Heart right ventricle (tissue), 16 donors: ENCODE results near the gene YIPF1. TPM values are rescaled to one million over a fixed set of nuclear protein-coding genes. Genes with fewer than 3 reads are reported as not detected.

Experiments
- ATAC-seq, 8 donors: fragments of 200-7000 bp; cut with Tn5 transposase; one replicate each; pipeline ENCODE4 v1.9.1; 2020; ENCODE audit warnings: mild to moderate bottlenecking in 8 of 8, moderate library complexity in 8 of 8, moderate number of reproducible peaks in 1 of 8
- DNase-seq, 2 donors: peaks; one replicate each; pipeline ENCODE4 v3.0.0-alpha.2; 2020
- H3K27ac ChIP-seq, 10 donors: fragments of 200-600 bp; sonication (generic) in 2 of 10; one replicate each; pipeline versions ENCODE4 v1.5.0 to v1.8.0; 2020 to 2022; ENCODE audit warnings: mild to moderate bottlenecking in 3 of 10
- H3K27me3 ChIP-seq, 7 donors: fragments of 200-600 bp; one replicate each; pipeline ENCODE4 v1.8.0; 2021 to 2022; ENCODE audit warnings: mild to moderate bottlenecking in 2 of 7
- H3K36me3 ChIP-seq, 9 donors: fragments of 200-600 bp; sonication (generic) in 1 of 9; one replicate each; pipeline versions ENCODE4 v1.5.0 to v1.8.0; 2020 to 2022; ENCODE audit warnings: mild to moderate bottlenecking in 2 of 9
- H3K4me1 ChIP-seq, 9 donors: fragments of 200-600 bp; sonication (generic) in 1 of 9; one replicate each; pipeline versions ENCODE4 v1.5.0 to v1.8.0; 2020 to 2022; ENCODE audit warnings: mild to moderate bottlenecking in 4 of 9
- H3K4me3 ChIP-seq, 10 donors: fragments of 200-600 bp; sonication (generic) in 2 of 10; one replicate each; pipeline versions ENCODE4 v1.5.0 to v1.8.0; 2020 to 2022; ENCODE audit warnings: mild to moderate bottlenecking in 7 of 10, moderate library complexity in 2 of 10
- H3K9me3 ChIP-seq, 11 donors: fragments of 200-600 bp in 10 of 11; sonication (generic) in 2 of 11; one replicate each; pipeline versions ENCODE4 v1.5.0 to v1.8.0; 2013 to 2022; ENCODE audit warnings: mild to moderate bottlenecking in 2 of 11, control low read depth in 1 of 11, moderate library complexity in 1 of 11
- WGBS, 2 donors: extraction: QIAGEN DNeasy Blood & Tissue Kit; methylation state at CpG; one replicate each; pipeline ENCODE4 v1.1.7; 2013; ENCODE audit warnings: inconsistent platforms in 1 of 2; 5-methylcytosine and 5-hydroxymethylcytosine counted together
- intact Hi-C, 10 donors: fragments of 100-400 bp; cut with DNase I; formaldehyde crosslinking; loops; one replicate each; pipeline versions ENCODE4 v1.11.1 to v1.14.2; 2022
- polyA plus RNA-seq, 2 donors: library from polyadenylated mRNA; stranded (reverse); fragments of 200-250 nt; gene quantifications; one replicate each; pipeline ENCODE4 v1.2.3, GENCODE V29; 2013
- total RNA-seq, 10 donors: library from RNA; stranded (reverse); fragmentation: NEBNext Ultra II Directional in 3 of 10; extraction: Animal tissue kit (Norgen Biotek cat#: 25700) in 3 of 10; gene quantifications; one replicate each; pipeline versions ENCODE4 v1.2.1 to v1.2.4, GENCODE V29; 2021 to 2023
- TF ChIP-seq, protein P1 (sequence below), 9 donors: fragments of 200-600 bp; sonication (generic) in 2 of 9; IDR thresholded peaks; one replicate each; pipeline versions ENCODE4 v1.5.0 to v1.8.0; 2021 to 2022; ENCODE audit warnings: antibody characterized with exemption in 9 of 9, mild to moderate bottlenecking in 5 of 9, moderate library complexity in 1 of 9
- donor health status: Arrhythmogenic right ventricular cardiomyopathy.
- donor health status: ischemic (EF 13 %, LVEDD 7.1; RV severe dilation, severe dysfunction).
- donor health status: healthy with polysubstance abuse.
- donor health status: DM: no; HTN: yes; CAD: no.
- donor health status: DM: no; HTN: no; CAD: no.
- donor health status: ischemic (EF 25% LVEDD 6.9; RV normal size, moderate dysfunction).
- donor health status: ischemic (EF 25% LVEDD 5.7; RV mildly dilated, moderate dysfunction).
- donor health status: healthy.
- donor health status: DM: yes; HTN: yes; CAD: no.
- donor health status: Ischemic cardiomyopathy.
- donor health status: ischemic (EF 35%, LVEDD 5.7; RV mildly dilated, moderate dysfunction).
- donor health status: nonischemic (EF 11% LVEDD 7.7; RV severe dilation, severe dysfunction).
- donor health status: DM: yes; HTN: yes; CAD: no.
- donor health status: PGD.
- donor health status: ischemic (EF 29% LVEDD 5.4; RV normal size, mild dysfunction).
- donor health status: nonischemic (EF 23%, LVEDD 6.1; RV moderate dilation, normal function).

Gene YIPF1
- total and polyA plus RNA-seq, 12 donors, result 9.6 to 22.1 (median 13.2) TPM

DNA sequence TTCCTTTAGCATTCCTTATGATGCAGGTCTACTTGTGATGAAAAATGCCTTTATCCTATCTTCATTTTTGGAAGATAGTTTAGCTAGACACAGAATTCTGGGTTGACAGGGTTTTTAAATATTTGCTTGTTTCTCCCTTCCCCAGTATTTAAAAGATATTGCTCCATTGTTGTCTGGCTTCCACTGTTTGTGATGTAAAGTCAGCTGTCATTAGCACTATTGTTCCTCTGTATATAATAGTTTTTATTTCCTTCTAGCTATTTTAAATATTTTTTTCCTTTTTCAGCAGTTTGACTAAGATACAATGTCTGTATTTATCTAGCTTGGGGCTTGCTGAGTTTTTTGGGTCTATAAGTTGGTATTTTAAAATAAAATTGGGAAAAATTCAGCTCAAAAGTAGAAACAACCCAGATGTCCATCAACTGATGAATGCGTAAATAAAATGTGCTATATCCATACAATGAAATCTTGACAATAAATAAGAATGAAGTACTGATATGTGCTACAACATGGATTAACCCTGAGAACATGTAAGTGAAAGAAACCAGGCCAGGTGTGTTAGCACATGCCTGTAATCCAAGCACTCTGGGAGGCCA is 44.7 kb upstream of the YIPF1 start:
- intact Hi-C loops, result no loop called here
- no peak for DNase-seq
- Histone ChIP-seq H3K4me3 (no peak overlapping the region), H3K36me3 (peaks cover 0 to 55% (median 7%) of the 10 kb centered on the region in 9 donors), H3K27ac (no peak overlapping the region), H3K9me3 (peaks cover 0 to 21% (median 6%) of the 10 kb centered on the region in 11 donors), H3K27me3 (no peaks in the 10 kb centered on the region), H3K4me1 (peaks cover 0 to 7% (median 0%) of the 10 kb centered on the region in 9 donors)
- ATAC-seq, result no peak
- WGBS, 2 donors, result 97 to 100% methylated on average over 1 of the region's 1 CpG
- TF ChIP-seq, protein P1, sequence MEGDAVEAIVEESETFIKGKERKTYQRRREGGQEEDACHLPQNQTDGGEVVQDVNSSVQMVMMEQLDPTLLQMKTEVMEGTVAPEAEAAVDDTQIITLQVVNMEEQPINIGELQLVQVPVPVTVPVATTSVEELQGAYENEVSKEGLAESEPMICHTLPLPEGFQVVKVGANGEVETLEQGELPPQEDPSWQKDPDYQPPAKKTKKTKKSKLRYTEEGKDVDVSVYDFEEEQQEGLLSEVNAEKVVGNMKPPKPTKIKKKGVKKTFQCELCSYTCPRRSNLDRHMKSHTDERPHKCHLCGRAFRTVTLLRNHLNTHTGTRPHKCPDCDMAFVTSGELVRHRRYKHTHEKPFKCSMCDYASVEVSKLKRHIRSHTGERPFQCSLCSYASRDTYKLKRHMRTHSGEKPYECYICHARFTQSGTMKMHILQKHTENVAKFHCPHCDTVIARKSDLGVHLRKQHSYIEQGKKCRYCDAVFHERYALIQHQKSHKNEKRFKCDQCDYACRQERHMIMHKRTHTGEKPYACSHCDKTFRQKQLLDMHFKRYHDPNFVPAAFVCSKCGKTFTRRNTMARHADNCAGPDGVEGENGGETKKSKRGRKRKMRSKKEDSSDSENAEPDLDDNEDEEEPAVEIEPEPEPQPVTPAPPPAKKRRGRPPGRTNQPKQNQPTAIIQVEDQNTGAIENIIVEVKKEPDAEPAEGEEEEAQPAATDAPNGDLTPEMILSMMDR (IDR thresholded peaks at IDR 0.05), result no peak

DNA sequence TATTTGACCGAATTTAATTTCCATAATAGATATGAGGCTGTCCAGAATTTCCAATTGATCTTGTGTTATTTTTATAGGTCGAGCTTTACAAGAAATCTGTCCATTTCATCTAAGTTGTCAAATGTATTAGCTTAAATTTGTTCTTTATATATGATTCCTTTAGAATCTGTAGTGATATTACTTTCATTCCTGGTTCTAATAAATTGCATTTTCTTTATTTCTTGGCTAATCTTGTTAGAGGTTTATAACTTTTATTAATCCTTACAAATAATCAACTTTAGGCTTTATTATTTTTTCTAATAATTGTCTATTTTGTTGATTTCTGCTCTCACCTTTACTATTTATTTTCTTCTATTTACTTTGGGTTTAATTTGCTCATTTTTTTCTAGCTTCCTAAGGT is 41.9 kb upstream of the YIPF1 start:
- intact Hi-C loops, result no loop called here
- no peaks in the 10 kb centered on the region for H3K27me3 ChIP-seq
- no peak overlapping the region for H3K4me3 ChIP-seq
- ATAC-seq (no peak), DNase-seq (no peak)
- peaks cover 0 to 67% (median 7%) of the 10 kb centered on the region in 9 donors for H3K36me3 ChIP-seq
- H3K9me3 ChIP-seq, result peaks cover 0 to 21% (median 6%) of the 10 kb centered on the region in 11 donors
- no peaks in the 10 kb centered on the region for H3K4me1 ChIP-seq
- TF ChIP-seq, protein P1 (IDR thresholded peaks at IDR 0.05), result no peak
- 96 to 97% methylated on average over 2 of the region's 2 CpGs for WGBS, 2 donors
- H3K27ac ChIP-seq, result no peak overlapping the region

DNA sequence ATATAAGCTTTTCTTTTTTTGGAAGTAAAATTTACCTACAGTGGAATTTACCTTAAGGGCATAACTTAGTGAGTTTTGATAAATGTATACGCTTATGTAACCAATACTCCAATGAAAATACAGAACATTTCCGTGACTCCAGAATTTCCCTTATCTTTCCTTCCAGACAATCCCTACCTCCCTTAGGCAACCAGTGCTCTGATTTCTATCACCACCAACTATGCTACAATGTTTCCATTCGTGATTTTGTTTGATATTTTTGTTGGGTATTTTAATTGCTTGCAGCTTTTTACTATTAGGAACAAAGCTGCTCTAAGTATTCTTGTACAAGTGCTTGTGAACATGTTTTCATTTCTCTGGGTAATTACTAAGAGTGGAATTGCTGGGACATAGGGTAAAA is 41.3 kb upstream of the YIPF1 start:
- Histone ChIP-seq H3K4me3 (no peak overlapping the region), H3K4me1 (no peaks in the 10 kb centered on the region), H3K9me3 (peaks cover 0 to 21% (median 6%) of the 10 kb centered on the region in 11 donors), H3K27me3 (no peaks in the 10 kb centered on the region), H3K27ac (no peak overlapping the region), H3K36me3 (peaks cover 0 to 69% (median 7%) of the 10 kb centered on the region in 9 donors)
- 87 to 92% methylated on average over 3 of the region's 3 CpGs for WGBS, 2 donors
- intact Hi-C loops, result no loop called here
- ATAC-seq, result no peak
- TF ChIP-seq, protein P1 (IDR thresholded peaks at IDR 0.05), result no peak
- no peak for DNase-seq

DNA sequence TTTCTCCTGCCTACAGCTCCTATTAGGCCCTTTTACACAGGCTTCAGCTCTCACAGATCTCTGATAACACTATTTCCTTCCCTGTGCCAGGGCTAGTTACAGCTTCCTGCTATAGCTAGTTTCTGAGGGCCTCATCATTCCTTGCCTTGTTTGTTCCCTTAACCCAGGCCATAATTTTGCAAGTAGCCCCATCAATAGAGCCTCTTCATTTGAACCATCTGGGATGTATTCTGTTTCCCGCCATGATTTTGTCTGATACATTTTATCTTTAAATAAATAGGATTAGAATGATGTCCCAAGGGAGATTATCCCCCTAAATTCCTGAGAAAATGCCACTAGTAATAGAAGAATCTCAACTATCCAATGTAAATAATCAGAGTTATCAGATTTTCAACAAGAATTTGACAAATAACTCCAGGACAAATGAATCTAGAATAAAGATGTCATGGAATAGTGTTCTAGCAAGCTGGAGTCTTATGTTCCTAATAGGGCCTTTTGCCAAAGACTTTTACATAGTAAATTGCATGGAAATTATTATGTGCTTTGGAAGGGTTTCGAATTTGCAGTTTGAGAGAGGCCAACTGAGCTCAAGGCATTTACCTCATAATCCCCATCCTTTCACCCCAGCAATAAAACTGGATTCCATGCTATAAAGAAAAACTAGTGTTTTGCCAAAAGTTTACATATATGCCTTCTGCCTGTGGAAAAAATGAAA is 39.8 kb upstream of the YIPF1 start:
- intact Hi-C loops, result no loop called here
- Histone ChIP-seq H3K4me3 (no peak overlapping the region), H3K27ac (no peak overlapping the region), H3K36me3 (peaks cover 0 to 65% (median 0%) of the 10 kb centered on the region in 9 donors), H3K9me3 (peaks cover 0 to 15% (median 6%) of the 10 kb centered on the region in 11 donors), H3K27me3 (no peaks in the 10 kb centered on the region), H3K4me1 (no peaks in the 10 kb centered on the region)
- TF ChIP-seq, protein P1 (IDR thresholded peaks at IDR 0.05), result no peak
- 81 to 87% methylated on average over 2 of the region's 2 CpGs for WGBS, 2 donors
- ATAC-seq (no peak), DNase-seq (no peak)
